HFF-Myc (cell line): Measurements from ENCODE around the gene ZNF335.

ENCODE experiments used
- DNase-seq: peaks from one replicate; pipeline ENCODE4 v3.0.0-alpha.2; 2011; ENCODE audit warnings: low read depth; ENCODE audit errors: extremely low read depth
- H3K4me3 ChIP-seq: replicated peaks from 2 replicates; pipeline ENCODE4 v1.5.1; 2011; ENCODE audit warnings: low read depth, mild to moderate bottlenecking, control low read depth, low read length
- CTCF ChIP-seq: IDR thresholded peaks from 2 replicates; pipeline ENCODE4 v1.5.1; 2012; ENCODE audit warnings: mild to moderate bottlenecking, low read depth, low read length, control low read depth; ENCODE audit errors: missing control alignments

Gene ZNF335

GRCh38 chr20:45987108-45987780 lies 15.2 kb upstream of the ZNF335 start:
- no peak overlapping the region for H3K4me3 ChIP-seq
- DNase-seq, result no peak
- peak; percentile 94 for TF ChIP-seq CTCF

GRCh38 chr20:45985573-45985972 lies 13.6 kb upstream of the ZNF335 start:
- no peak overlapping the region for H3K4me3 ChIP-seq
- peak; percentile 13 for TF ChIP-seq CTCF
- DNase-seq, result no peak

- no peak for TF ChIP-seq CTCF
- H3K4me3 ChIP-seq, result no peak overlapping the region
- no peak for DNase-seq
These were observed 11.3 kb upstream of the ZNF335 start for GRCh38 chr20:45983279-45983743.

- H3K4me3 ChIP-seq, result no peak overlapping the region
- DNase-seq, result no peak
- no peak for TF ChIP-seq CTCF
These were observed 9.3 kb upstream of the ZNF335 start for GRCh38 chr20:45981261-45981660.

GRCh38 chr20:45976086-45976485 lies 4.1 kb upstream of the ZNF335 start:
- no peak overlapping the region for H3K4me3 ChIP-seq
- DNase-seq, result no peak
- TF ChIP-seq CTCF, result no peak

- no peak for DNase-seq
- H3K4me3 ChIP-seq, result no peak overlapping the region
- no peak for TF ChIP-seq CTCF
These were observed 3.7 kb upstream of the ZNF335 start for GRCh38 chr20:45975686-45976085.
